DOHH2 (cell line): ENCODE results near the gene AFF2.

Experiments used
- H3F3A ChIP-seq: fragments of 200-600 bp; sonication (generic), shearing (Covaris generic); 2 replicates; pipeline ENCODE4 v1.6.0; 2016; ENCODE audit warnings: antibody characterized with exemption, mild to moderate bottlenecking; ENCODE audit not compliant: control insufficient read depth, insufficient read depth
- H3K27ac ChIP-seq: fragments of 200-600 bp; sonication (generic); 2 replicates; pipeline ENCODE4 v1.5.1; 2014; ENCODE audit warnings: low read depth, mild to moderate bottlenecking, low read length, moderate library complexity
- H3K27me3 ChIP-seq: fragments of 200-600 bp; sonication (generic); 2 replicates; pipeline ENCODE4 v1.6.1; 2014; ENCODE audit warnings: mild to moderate bottlenecking, low read length, mixed read lengths; ENCODE audit not compliant: control insufficient read depth
- H3K36me3 ChIP-seq: fragments of 200-600 bp; sonication (generic); 2 replicates; pipeline ENCODE4 v1.6.1; 2014; ENCODE audit warnings: mild to moderate bottlenecking, low read length, moderate library complexity, mixed read lengths; ENCODE audit not compliant: control insufficient read depth
- H3K4me1 ChIP-seq: fragments of 200-600 bp; sonication (generic); 2 replicates; pipeline ENCODE4 v1.6.1; 2014; ENCODE audit warnings: mild to moderate bottlenecking, low read length, mixed read lengths; ENCODE audit not compliant: control insufficient read depth
- H3K4me2 ChIP-seq: fragments of 200-600 bp; sonication (generic); 2 replicates; pipeline ENCODE4 v1.6.0; 2014; ENCODE audit warnings: mild to moderate bottlenecking, low read length, moderate library complexity
- H3K4me3 ChIP-seq: fragments of 200-600 bp; sonication (generic); 2 replicates; pipeline ENCODE4 v1.5.1; 2014; ENCODE audit warnings: mild to moderate bottlenecking, low read length, mixed read lengths
- H3K79me2 ChIP-seq: fragments of 200-600 bp; sonication (generic); 2 replicates; pipeline ENCODE4 v1.6.1; 2014; ENCODE audit warnings: mild to moderate bottlenecking, low read length, mixed read lengths; ENCODE audit not compliant: control insufficient read depth
- H3K9me2 ChIP-seq: fragments of 200-600 bp; sonication (generic); replicated peaks from 2 replicates; pipeline ENCODE4 v1.6.1; 2014; ENCODE audit warnings: mild to moderate bottlenecking, low read length, mixed read lengths; ENCODE audit not compliant: control insufficient read depth
- H3K9me3 ChIP-seq: fragments of 200-600 bp; sonication (generic); 2 replicates; pipeline ENCODE4 v1.6.1; 2014; ENCODE audit warnings: antibody characterized with exemption, low read length, mixed read lengths; ENCODE audit not compliant: control insufficient read depth, insufficient read depth
- H4K20me1 ChIP-seq: fragments of 200-600 bp; sonication (generic); 2 replicates; pipeline ENCODE4 v1.6.0; 2014; ENCODE audit warnings: low read depth, mild to moderate bottlenecking, antibody characterized with exemption, low read length, moderate library complexity; ENCODE audit not compliant: control insufficient read depth, insufficient read depth
- CTCF ChIP-seq: fragments of 200-600 bp; sonication (generic); IDR thresholded peaks from one replicate; pipeline ENCODE4 v1.5.1; 2014; ENCODE audit warnings: antibody characterized with exemption, mild to moderate bottlenecking, low read depth, low read length; ENCODE audit not compliant: poor library complexity, severe bottlenecking
- EZH2phosphoT487 ChIP-seq: fragments of 200-600 bp; sonication (generic); IDR thresholded peaks from 2 replicates; pipeline ENCODE4 v1.6.1; 2017; ENCODE audit warnings: borderline replicate concordance, mild to moderate bottlenecking, antibody characterized with exemption, low read length, moderate library complexity, mixed read lengths

AFF2 gene

GRCh38 chrX:148929686-148930085 lies 429.3 kb downstream of the AFF2 start:
- no peak for TF ChIP-seq EZH2phosphoT487
- no peak for TF ChIP-seq CTCF
- Histone ChIP-seq H3K9me3 (no peaks in the 10 kb centered on the region), H3K36me3 (no peaks in the 10 kb centered on the region), H4K20me1 (no peaks in the 10 kb centered on the region), H3K79me2 (no peaks in the 10 kb centered on the region), H3K27me3 (no peaks in the 10 kb centered on the region), H3K4me3 (no peak overlapping the region), H3F3A (no peaks in the 10 kb centered on the region), H3K4me1 (no peaks in the 10 kb centered on the region), H3K27ac (no peak overlapping the region), H3K9me2 (no peaks in the 10 kb centered on the region), H3K4me2 (no peak overlapping the region)

- Histone ChIP-seq H3K4me3 (no peak overlapping the region), H3K79me2 (no peaks in the 10 kb centered on the region), H3F3A (no peaks in the 10 kb centered on the region), H4K20me1 (no peaks in the 10 kb centered on the region), H3K9me3 (no peaks in the 10 kb centered on the region), H3K27ac (no peak overlapping the region), H3K9me2 (no peaks in the 10 kb centered on the region), H3K4me2 (no peak overlapping the region), H3K36me3 (no peaks in the 10 kb centered on the region), H3K4me1 (no peaks in the 10 kb centered on the region), H3K27me3 (no peaks in the 10 kb centered on the region)
- no peak for TF ChIP-seq EZH2phosphoT487
- no peak for TF ChIP-seq CTCF
Measured at GRCh38 chrX:148930206-148930729, 429.9 kb downstream of the AFF2 start.

GRCh38 chrX:148933881-148934280 lies 433.5 kb downstream of the AFF2 start:
- H3K4me3 ChIP-seq: no peak overlapping the region
- H3K4me1 ChIP-seq: peaks cover 4% of the 10 kb centered on the region; the same call in 1 of the 2 replicates
- H3K36me3 ChIP-seq: no peaks in the 10 kb centered on the region
- H3K9me2 ChIP-seq: no peaks in the 10 kb centered on the region
- TF ChIP-seq CTCF (no peak), EZH2phosphoT487 (no peak)
- H3K9me3 ChIP-seq: no peaks in the 10 kb centered on the region
- no peak overlapping the region for H3K4me2 ChIP-seq
- H3F3A ChIP-seq: no peaks in the 10 kb centered on the region
- no peaks in the 10 kb centered on the region for H3K79me2 ChIP-seq
- H3K27ac ChIP-seq: no peak overlapping the region
- H3K27me3 ChIP-seq: no peaks in the 10 kb centered on the region
- no peaks in the 10 kb centered on the region for H4K20me1 ChIP-seq

GRCh38 chrX:148938348-148938747 lies 437.9 kb downstream of the AFF2 start:
- peaks cover 4% of the 10 kb centered on the region; the same call in 1 of the 2 replicates for H3K4me1 ChIP-seq
- H3K27ac ChIP-seq: no peak overlapping the region
- no peak for TF ChIP-seq EZH2phosphoT487
- TF ChIP-seq CTCF: no peak
- H3F3A ChIP-seq: no peaks in the 10 kb centered on the region
- H3K4me2 ChIP-seq: no peak overlapping the region
- no peaks in the 10 kb centered on the region for H3K79me2 ChIP-seq
- no peaks in the 10 kb centered on the region for H3K9me2 ChIP-seq
- no peaks in the 10 kb centered on the region for H3K9me3 ChIP-seq
- H3K4me3 ChIP-seq: no peak overlapping the region
- no peaks in the 10 kb centered on the region for H3K36me3 ChIP-seq
- no peaks in the 10 kb centered on the region for H3K27me3 ChIP-seq
- H4K20me1 ChIP-seq: no peaks in the 10 kb centered on the region
